Stromal cell of bone marrow (primary cell): ENCODE results near the gene MRPS7.
"Not testable (repeated sequence)": the region's sequence is repeated elsewhere in the genome, so short reads cannot be mapped to it uniquely, and the experiment has no call there.

ENCODE experiments used
- DNase-seq: peaks from one replicate; pipeline ENCODE4 v3.0.0-alpha.2; 2012; ENCODE audit warnings: low read depth

Gene MRPS7

GRCh38 chr17:75271233-75271954, 9.7 kb downstream of the MRPS7 start:
- DNase-seq: peak; percentile 40

- DNase-seq: peak; percentile 38
Measured at GRCh38 chr17:75271955-75272847, 10.5 kb downstream of the MRPS7 start.

GRCh38 chr17:75272848-75273184, 11.1 kb downstream of the MRPS7 start:
- DNase-seq: no peak

GRCh38 chr17:75273977-75274708, 12.5 kb downstream of the MRPS7 start:
- peak; percentile 65 for DNase-seq

- DNase-seq: peak; percentile 19
Measured at GRCh38 chr17:75277664-75278071, 16.0 kb downstream of the MRPS7 start.

GRCh38 chr17:75280189-75280588, 18.5 kb downstream of the MRPS7 start:
- DNase-seq: not testable (repeated sequence)

GRCh38 chr17:75285123-75285522, 23.4 kb downstream of the MRPS7 start:
- DNase-seq: no peak

GRCh38 chr17:75287221-75287620, 25.5 kb downstream of the MRPS7 start:
- DNase-seq: no peak

GRCh38 chr17:75288359-75288758, 26.7 kb downstream of the MRPS7 start:
- no peak for DNase-seq

GRCh38 chr17:75288770-75289114, 27.1 kb downstream of the MRPS7 start:
- no peak for DNase-seq

- peak; percentile 98 for DNase-seq
Measured at GRCh38 chr17:75289115-75289831, 27.6 kb downstream of the MRPS7 start, which contains the start of gene SLC25A19. SLC25A19 (minus strand) TSS chr17:75289433; CDS start chr17:75286764, 2,669 bp downstream.

GRCh38 chr17:75289832-75290337, 28.2 kb downstream of the MRPS7 start:
- DNase-seq: no peak

GRCh38 chr17:75292810-75293448, 31.2 kb downstream of the MRPS7 start:
- DNase-seq: not testable (repeated sequence)

GRCh38 chr17:75295201-75296158, 33.8 kb downstream of the MRPS7 start:
- DNase-seq: no peak

GRCh38 chr17:75300280-75300679, 38.6 kb downstream of the MRPS7 start:
- DNase-seq: no peak

- no peak for DNase-seq
Measured at GRCh38 chr17:75301049-75301448, 39.4 kb downstream of the MRPS7 start.

GRCh38 chr17:75301502-75302206, 40.0 kb downstream of the MRPS7 start:
- DNase-seq: no peak

- no peak for DNase-seq
Measured at GRCh38 chr17:75307957-75308731, 46.5 kb downstream of the MRPS7 start.
